ENCODE data around the gene ROBO1.
"Not testable (repeated sequence)": the region's sequence is repeated elsewhere in the genome, so short reads cannot be mapped to it uniquely, and the experiment has no call there.

Gene ROBO1

GRCh38 chr3:78917536-78917935 lies 850.3 kb downstream of the ROBO1 start:
- DNase-seq (ENCODE audit: low read depth in 2 of 2): no peak

GRCh38 chr3:78913711-78914110 lies 854.1 kb downstream of the ROBO1 start:
- no peak for DNase-seq (ENCODE audit: low read depth in 2 of 2)

- DNase-seq (ENCODE audit: low read depth in 2 of 2): no peak
Observed at GRCh38 chr3:78912687-78913086, 855.1 kb downstream of the ROBO1 start.

DNA sequence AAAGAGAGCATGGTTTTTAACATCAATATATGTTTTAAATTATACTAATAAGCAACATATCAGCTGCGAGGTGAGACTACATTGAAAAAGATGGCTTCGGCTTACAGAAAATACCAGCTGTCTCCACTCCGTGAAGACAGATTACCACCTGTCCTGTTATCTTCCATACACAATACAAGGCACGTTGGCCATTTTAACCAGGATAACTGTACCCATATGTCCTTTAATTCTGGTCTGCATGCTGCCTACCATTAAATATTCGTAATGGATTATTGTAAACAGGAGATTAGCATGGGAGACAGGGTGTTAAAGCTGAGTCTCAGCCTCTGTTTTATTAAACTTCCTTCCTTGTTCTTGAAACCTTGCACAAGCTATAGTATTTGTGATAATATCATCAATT lies 855.5 kb downstream of the ROBO1 start:
- no peak for DNase-seq (ENCODE audit: low read depth in 2 of 2)

DNA sequence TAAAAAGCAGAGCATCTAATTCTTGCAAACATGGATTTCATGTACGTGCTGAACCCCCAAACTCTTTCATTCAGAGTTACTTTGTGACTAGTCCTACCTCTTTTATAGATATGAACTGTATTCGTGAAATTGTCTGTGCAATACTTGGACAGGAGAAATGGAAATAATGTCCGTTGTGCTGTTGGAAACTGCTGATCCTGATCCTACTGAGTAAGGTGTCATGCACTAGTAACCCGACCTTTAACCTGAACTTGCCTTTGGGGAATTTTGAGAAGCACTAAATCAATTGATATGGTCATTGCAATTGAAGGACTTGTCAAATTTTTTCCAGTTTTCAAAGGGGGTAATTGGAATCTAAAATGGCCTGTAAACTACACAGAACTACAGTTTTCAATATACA lies 856.4 kb downstream of the ROBO1 start:
- DNase-seq (ENCODE audit: low read depth in 2 of 2): no peak

DNA sequence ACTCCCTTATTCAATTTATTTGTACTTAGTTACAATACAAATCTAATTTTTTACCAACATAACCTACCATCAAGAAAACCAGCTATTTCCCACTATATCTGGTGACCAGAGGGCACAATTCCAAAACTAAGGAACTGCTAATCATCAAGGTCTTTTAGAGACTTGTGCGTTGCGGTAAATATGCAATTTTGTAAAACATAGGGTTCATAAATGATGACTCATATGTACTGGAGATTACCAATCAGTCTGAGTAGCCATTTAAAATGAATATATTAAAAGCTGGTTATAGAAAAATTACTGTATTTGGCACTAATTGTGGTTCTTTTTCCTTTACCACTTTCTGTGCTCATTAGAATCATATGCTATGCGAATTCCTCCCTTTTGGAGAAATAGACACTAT lies 859.6 kb downstream of the ROBO1 start:
- no peak for DNase-seq (ENCODE audit: low read depth in 2 of 2)

GRCh38 chr3:78907367-78907766 lies 860.4 kb downstream of the ROBO1 start:
- DNase-seq (ENCODE audit: low read depth in 2 of 2): no peak

GRCh38 chr3:78906930-78907329 lies 860.9 kb downstream of the ROBO1 start:
- no peak for DNase-seq (ENCODE audit: low read depth in 2 of 2)

DNA sequence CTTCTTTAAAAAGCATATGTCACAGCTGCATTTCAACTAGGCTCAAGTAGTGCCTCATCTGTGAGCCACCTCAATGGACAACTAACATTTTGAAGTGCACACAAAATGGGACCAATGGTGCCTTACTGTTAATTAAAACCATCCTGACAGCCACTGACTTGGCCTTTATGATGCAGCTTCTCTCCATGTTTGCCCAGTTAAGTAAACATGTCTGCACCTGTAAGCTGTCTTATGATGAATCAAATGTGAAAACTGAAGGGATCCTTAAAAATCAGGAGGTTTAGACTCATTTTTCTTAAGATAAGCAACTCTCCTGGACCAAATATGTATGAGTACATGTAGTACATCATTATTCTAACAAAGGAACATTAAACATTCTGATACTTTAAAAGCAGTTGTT lies 861.6 kb downstream of the ROBO1 start:
- DNase-seq (ENCODE audit: low read depth in 2 of 2): no peak

GRCh38 chr3:78905700-78906099 lies 862.1 kb downstream of the ROBO1 start:
- DNase-seq (ENCODE audit: low read depth in 2 of 2): no peak

GRCh38 chr3:78901544-78901943 lies 866.3 kb downstream of the ROBO1 start:
- DNase-seq (ENCODE audit: low read depth in 2 of 2): no peak

GRCh38 chr3:78900880-78901279 lies 866.9 kb downstream of the ROBO1 start:
- no peak for DNase-seq (ENCODE audit: low read depth in 2 of 2)

DNA sequence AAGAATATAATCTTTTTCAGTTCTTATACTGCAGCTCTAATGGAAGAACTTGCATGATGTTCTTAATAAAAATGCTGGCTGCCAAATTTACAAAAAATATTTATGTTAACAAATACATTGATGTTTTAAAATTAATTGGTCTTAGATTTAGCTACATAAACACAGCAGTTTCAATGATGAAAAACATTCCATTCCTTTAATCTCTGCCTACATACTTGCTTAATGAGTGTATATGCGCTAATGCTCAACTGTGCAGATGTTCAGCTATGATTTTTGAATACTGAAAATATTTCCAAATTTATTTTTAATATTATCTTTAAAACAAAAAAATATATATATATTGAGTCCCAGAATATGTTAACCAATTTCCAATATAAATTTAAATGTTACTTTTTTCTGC lies 867.4 kb downstream of the ROBO1 start:
- DNase-seq (ENCODE audit: low read depth in 2 of 2): no peak

- no peak for DNase-seq (ENCODE audit: low read depth in 2 of 2)
Observed at GRCh38 chr3:78895528-78895927, 872.3 kb downstream of the ROBO1 start.

DNA sequence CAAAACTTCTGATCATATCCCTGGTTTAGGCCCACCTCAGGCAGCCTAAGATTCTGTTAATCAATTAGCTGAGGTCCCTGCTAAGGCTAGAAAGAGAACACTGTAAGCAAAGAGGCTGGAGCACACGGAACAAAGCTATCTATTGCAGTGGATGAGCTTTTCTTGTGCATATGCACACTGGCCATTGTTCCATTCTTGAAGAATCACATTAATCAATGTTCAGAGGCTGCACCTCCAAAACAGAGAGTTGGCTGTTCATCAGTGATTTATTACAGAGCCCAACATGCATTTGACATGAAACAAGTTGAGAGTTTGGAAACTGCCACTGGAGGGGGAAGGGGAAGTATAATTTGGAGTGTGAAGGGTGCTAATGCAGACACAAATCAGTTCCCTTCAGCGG lies 873.0 kb downstream of the ROBO1 start:
- DNase-seq (ENCODE audit: low read depth in 2 of 2): no peak

DNA sequence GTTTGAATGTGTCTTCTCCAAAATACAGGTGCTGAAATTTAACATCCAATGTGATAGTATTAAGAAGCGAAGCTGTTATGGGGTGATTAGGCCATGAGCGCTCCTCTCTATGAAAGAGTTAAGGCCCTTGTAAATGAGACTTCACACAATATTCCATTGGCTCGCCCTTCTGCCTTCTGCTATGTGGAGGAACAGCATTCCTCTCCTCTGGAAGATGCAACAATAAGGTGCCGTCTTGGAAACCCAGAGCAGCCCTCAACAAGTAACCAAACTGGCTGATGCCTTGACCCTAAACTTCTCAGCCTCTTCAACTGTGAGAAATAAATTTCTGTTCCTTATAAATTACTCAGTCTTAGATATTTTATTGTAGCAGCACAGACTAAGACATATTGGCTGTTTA lies 874.6 kb downstream of the ROBO1 start:
- no peak for DNase-seq (ENCODE audit: low read depth in 2 of 2)

GRCh38 chr3:78889348-78889747 lies 878.5 kb downstream of the ROBO1 start:
- no peak for DNase-seq (ENCODE audit: low read depth in 2 of 2)

DNA sequence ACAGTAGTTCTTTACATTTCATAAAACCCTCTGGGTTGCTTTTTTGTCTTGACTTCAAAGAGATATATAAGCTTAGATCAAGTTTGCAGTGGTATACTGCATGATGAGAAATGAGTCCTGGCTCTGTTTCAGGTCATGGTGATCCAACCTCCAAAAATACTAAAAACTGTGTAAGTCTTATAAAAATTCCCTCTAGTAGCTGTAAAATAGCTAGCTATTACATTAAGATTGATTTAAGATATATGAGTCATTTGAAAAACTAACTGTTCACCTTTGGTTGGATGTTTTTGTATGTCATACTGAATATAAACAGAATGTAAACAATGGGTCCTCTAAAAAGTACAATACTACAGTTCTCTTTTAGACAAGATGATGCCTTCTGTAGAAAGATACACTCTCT lies 879.2 kb downstream of the ROBO1 start:
- DNase-seq (ENCODE audit: low read depth in 2 of 2): no peak

DNA sequence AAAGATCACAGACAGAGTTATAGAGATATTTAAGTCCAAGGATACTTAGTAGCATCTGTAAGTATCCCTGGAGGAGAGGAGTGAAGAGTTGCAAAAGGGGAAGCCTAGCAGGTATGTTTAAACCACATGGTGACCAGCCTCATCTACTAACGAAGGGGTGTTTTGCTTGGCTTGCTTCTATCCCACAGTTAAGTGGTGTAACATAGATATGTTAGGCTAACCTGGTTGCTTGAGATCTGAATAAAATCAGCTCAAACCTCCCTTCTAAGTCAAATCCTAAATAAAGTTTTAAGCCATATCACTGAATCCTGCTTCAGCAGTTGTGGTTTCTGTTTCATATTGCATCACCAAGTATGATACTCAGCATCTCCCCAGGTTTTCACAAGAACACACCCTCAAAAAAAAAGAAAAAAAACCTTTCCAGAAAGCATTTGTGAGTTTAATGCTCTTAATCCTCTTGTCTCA lies 880.2 kb downstream of the ROBO1 start:
- DNase-seq (ENCODE audit: low read depth in 2 of 2): no peak

DNA sequence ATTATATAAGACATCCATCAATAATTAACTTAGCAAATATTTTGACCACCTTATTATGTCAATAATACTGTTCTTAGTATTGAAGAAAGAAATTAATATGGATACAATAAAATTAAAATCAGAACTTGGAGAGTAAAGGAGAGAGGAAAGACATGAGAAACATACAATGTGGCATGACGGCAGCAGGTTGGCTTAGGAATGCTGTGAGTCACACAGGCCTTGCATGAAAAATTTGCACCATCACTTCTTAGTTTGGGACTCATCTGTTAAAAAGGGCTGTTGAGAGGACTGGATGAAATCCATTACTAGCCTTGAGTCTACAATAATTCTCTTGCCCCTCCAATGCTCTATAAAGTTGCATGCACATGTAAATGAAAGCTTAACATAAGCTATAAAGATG lies 880.8 kb downstream of the ROBO1 start:
- DNase-seq (ENCODE audit: low read depth in 2 of 2): no peak

DNA sequence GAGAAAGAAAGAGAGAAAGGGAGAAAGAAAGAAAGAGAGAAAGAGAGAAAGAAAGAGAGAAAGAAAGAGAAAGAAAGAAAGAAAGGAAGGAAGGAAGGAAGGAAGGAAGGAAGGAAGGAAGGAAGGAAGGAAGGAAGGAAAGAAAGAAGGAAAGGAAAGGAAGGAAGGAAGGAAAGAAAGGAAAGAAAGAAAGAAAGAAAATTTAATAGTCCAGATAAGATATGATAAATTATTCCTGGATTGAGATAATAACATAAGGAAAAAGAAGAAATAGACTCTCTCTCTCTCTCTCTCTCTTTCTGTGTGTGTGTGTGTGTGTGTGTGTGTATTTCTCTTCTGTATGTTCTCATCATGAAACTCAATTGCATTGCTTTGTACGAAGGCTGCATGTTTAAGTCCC lies 883.2 kb downstream of the ROBO1 start:
- DNase-seq (ENCODE audit: low read depth in 2 of 2): not testable (repeated sequence)

DNA sequence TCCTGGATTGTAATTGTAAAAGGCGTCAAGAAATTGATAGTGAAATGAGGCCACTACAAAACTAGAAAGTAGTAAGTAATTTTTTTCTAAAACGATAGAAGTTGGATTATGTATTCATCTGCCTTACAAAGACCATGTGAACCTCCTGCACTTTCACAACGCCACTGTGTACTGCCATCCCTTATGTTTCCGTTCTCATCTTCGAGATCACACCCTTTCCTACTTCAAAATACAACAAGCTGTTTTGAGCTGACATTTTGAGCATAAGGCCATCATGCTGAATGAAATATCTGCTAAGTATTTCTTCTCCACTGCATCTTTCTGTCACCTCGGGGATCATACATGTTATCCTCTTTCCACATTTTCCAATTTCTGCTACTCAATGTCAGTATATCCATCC lies 885.5 kb downstream of the ROBO1 start:
- no peak for DNase-seq (ENCODE audit: low read depth in 2 of 2)

- no peak for DNase-seq (ENCODE audit: low read depth in 2 of 2)
Observed at GRCh38 chr3:78881501-78881900, 886.3 kb downstream of the ROBO1 start.

GRCh38 chr3:78880603-78881461 lies 887.0 kb downstream of the ROBO1 start:
- DNase-seq (ENCODE audit: low read depth in 2 of 2): no peak
